ENCODE measurements around the gene TLN1.
A peak's percentile ranks its signal among the peaks of the same experiment; 100 is the strongest.

The TLN1 gene

GRCh38 chr9:35697486-35697885 is 34.5 kb downstream of the TLN1 start:
- Histone ChIP-seq H3K27ac (peak overlapping the region; percentile 74), H3K36me3 (ENCODE audit: control insufficient read depth, insufficient read depth, low read length) (no peaks in the 10 kb centered on the region)

GRCh38 chr9:35696520-35697215 is 35.3 kb downstream of the TLN1 start:
- H3K4me1 ChIP-seq = peaks cover 18% of the 10 kb centered on the region
- H3K4me2 ChIP-seq (ENCODE audit: low read length) = no peak overlapping the region
- peak; percentile 76 for TF ChIP-seq CTCF (IDR thresholded peaks at IDR 0.05)
- H3K4me3 ChIP-seq (ENCODE audit: low read depth, low read length) = no peak overlapping the region
- H2AFZ ChIP-seq = no peak overlapping the region
- no peaks in the 10 kb centered on the region for H3K9me3 ChIP-seq (ENCODE audit: control insufficient read depth, low read length)
- H3K36me3 ChIP-seq (ENCODE audit: control insufficient read depth, insufficient read depth, low read length) = no peaks in the 10 kb centered on the region
- H3K27me3 ChIP-seq (ENCODE audit: control insufficient read depth, insufficient read depth, low read length) = no peaks in the 10 kb centered on the region
- no peak overlapping the region for H3K9ac ChIP-seq
- peak overlapping the region; percentile 74 for H3K27ac ChIP-seq
- H3K79me2 ChIP-seq = no peaks in the 10 kb centered on the region

More at GRCh38 chr9:35697486-35697885, 34.5 kb downstream of the TLN1 start:
- H3K9me3 ChIP-seq (ENCODE audit: control insufficient read depth, low read length) = no peaks in the 10 kb centered on the region
- no peak overlapping the region for H3K4me2 ChIP-seq (ENCODE audit: low read length)
- no peak overlapping the region for H3K4me3 ChIP-seq (ENCODE audit: low read depth, low read length)
- TF ChIP-seq CTCF (IDR thresholded peaks at IDR 0.05) = no peak
- H3K27me3 ChIP-seq (ENCODE audit: control insufficient read depth, insufficient read depth, low read length) = no peaks in the 10 kb centered on the region
- H3K4me1 ChIP-seq = peaks cover 18% of the 10 kb centered on the region
- H2AFZ ChIP-seq = no peak overlapping the region
- H3K79me2 ChIP-seq = no peaks in the 10 kb centered on the region
- no peak overlapping the region for H3K9ac ChIP-seq

GRCh38 chr9:35695943-35696401 is 36.0 kb downstream of the TLN1 start:
- Histone ChIP-seq H3K27me3 (ENCODE audit: control insufficient read depth, insufficient read depth, low read length) (no peaks in the 10 kb centered on the region), H3K36me3 (ENCODE audit: control insufficient read depth, insufficient read depth, low read length) (no peaks in the 10 kb centered on the region), H3K27ac (no peak overlapping the region), H3K79me2 (no peaks in the 10 kb centered on the region), H2AFZ (no peak overlapping the region), H3K4me3 (ENCODE audit: low read depth, low read length) (no peak overlapping the region), H3K9me3 (ENCODE audit: control insufficient read depth, low read length) (no peaks in the 10 kb centered on the region), H3K9ac (no peak overlapping the region), H3K4me2 (ENCODE audit: low read length) (no peak overlapping the region), H3K4me1 (peaks cover 18% of the 10 kb centered on the region)
- no peak for TF ChIP-seq CTCF (IDR thresholded peaks at IDR 0.05)

- peaks cover 9% of the 10 kb centered on the region for H3K4me1 ChIP-seq
- H3K36me3 ChIP-seq (ENCODE audit: control insufficient read depth, insufficient read depth, low read length) = no peaks in the 10 kb centered on the region
- no peak overlapping the region for H3K9ac ChIP-seq
- no peak overlapping the region for H3K4me2 ChIP-seq (ENCODE audit: low read length)
- H3K79me2 ChIP-seq = no peaks in the 10 kb centered on the region
- H3K4me3 ChIP-seq (ENCODE audit: low read depth, low read length) = no peak overlapping the region
- no peaks in the 10 kb centered on the region for H3K27me3 ChIP-seq (ENCODE audit: control insufficient read depth, insufficient read depth, low read length)
- H2AFZ ChIP-seq = peak overlapping the region; percentile 94
- no peaks in the 10 kb centered on the region for H3K9me3 ChIP-seq (ENCODE audit: control insufficient read depth, low read length)
- peak overlapping the region; percentile 69 for H3K27ac ChIP-seq
- TF ChIP-seq CTCF (IDR thresholded peaks at IDR 0.05) = no peak
Measured at GRCh38 chr9:35691757-35692301, 40.2 kb downstream of the TLN1 start.

GRCh38 chr9:35691334-35691650 is 40.7 kb downstream of the TLN1 start:
- H3K4me2 ChIP-seq (ENCODE audit: low read length) = peak overlapping the region; percentile 99
- no peaks in the 10 kb centered on the region for H3K27me3 ChIP-seq (ENCODE audit: control insufficient read depth, insufficient read depth, low read length)
- H3K4me1 ChIP-seq = peaks cover 6% of the 10 kb centered on the region
- peak overlapping the region; percentile 94 for H2AFZ ChIP-seq
- no peaks in the 10 kb centered on the region for H3K79me2 ChIP-seq
- H3K27ac ChIP-seq = peak overlapping the region; percentile 69
- H3K9me3 ChIP-seq (ENCODE audit: control insufficient read depth, low read length) = no peaks in the 10 kb centered on the region
- no peak for TF ChIP-seq CTCF (IDR thresholded peaks at IDR 0.05)
- H3K4me3 ChIP-seq (ENCODE audit: low read depth, low read length) = peak overlapping the region; percentile 78
- no peak overlapping the region for H3K9ac ChIP-seq
- H3K36me3 ChIP-seq (ENCODE audit: control insufficient read depth, insufficient read depth, low read length) = no peaks in the 10 kb centered on the region
